NCI-H1436 (cell line): ENCODE measurements around the gene CAMKMT.

Experiments used
- DNase-seq: peaks from one replicate; lab custom pipeline; 2025; lab: John Stamatoyannopoulos, UW

CAMKMT gene

DNA sequence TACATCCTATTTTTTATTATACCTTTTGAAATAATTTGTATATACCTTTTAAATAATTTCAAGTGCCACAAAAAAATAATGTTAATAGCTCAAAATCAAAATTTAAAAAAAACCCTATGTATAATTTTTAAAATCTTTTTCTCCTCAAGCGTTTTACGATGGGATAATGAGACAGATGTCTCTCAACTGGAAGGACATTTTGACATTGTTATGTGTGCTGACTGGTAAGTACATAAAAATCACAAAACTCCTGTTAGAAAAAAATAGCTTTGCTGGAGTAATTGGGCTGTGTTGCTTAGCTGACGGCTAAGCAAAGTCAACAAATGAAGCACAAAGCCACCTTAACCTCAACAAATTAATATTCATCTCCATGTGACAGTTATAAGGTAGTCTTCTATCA lies 381.7 kb downstream of the CAMKMT start:
- DNase-seq = no peak

- DNase-seq = peak; percentile 29
Measured at GRCh38 chr2:44744961-44745892, 383.5 kb downstream of the CAMKMT start.

DNA sequence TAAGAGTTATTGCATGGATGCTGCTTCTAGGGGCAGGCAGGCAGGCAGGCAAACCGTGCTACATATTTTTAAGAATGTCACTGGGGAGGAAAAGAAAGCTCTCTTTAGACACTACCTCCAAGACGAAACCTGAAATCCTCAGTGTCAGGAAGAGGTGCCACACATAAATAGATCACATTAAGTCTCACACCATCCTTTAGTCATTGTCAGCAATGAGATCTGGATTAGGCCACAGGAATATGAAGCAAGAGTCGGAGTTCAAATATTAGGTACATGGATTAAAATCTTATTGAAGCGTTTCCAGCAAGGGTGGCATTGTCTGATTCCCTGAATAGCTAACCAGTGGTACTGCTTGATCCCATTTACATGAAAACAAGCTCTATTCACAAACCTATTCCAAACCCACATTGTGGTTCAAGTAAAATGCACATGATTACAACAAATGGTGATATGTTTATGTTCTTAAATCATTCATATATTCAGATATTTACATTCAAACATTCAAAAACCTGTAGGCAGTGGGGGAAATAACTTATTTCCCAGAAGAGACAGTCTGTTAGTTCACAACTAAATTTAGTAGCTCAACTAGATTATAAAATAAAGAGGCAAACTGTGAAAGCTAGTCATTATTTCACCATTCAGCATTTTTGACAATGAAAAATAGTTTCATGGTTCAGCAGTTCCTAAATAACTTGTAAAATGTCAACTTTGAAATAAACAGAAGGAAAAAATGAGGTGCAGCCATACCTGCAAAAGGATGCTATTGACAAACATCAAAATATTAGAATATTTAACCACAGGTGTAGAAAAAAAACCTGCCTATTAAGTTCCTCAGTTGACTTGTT lies 384.4 kb downstream of the CAMKMT start:
- no peak for DNase-seq

- no peak for DNase-seq
Measured at GRCh38 chr2:44746856-44747615, 385.3 kb downstream of the CAMKMT start.

DNA sequence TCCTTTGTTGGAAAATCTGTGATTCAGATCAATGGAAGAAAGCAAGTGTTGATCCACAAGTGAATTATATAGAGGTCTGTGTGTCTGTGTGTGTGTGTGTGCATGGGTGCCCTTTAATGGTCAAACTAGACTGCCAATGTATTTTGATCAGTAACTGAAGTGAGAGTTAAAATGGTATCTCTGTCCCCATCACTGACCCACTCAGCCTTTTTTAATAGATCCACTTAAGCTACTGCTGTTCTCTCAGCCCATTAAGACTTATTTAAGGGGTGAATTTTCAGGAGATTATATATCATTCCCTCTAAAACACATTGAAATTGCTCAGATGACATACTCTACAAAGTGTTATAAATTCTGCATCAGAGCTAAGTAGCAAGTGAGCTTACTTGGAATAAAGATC lies 386.0 kb downstream of the CAMKMT start:
- DNase-seq = no peak

DNA sequence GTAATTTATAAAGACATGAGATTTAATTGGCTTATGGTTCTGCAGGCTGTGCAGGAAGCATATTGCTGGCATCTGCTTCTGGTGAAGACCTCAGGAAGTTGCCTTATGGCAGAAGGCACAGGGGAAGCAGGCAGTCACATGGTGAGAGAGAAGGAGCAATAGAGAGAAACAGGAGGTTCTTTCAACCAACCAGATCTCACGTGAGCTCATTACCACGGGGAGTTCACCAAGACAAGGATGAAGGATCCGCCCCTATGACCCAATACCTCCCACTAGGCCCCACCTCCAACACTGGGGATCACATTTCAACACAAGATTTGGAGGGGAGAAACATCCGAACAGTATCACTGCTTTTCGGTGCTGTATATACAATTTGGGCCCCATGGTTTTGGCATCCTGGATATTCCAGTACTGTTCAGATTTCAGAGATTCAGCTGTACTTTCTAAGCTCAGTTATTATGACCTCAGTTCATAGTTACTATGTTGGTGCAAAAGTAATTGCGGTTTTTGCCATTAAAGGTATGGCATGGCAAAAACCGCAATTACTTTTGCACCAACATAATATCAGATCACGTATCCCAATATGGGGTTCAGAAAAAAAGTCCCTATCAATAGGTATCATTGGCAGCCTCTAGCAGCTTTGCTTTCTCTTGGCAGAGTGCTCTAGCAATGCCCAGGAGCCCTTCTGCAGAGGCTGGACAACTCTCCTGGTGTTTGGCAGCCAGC lies 390.2 kb downstream of the CAMKMT start:
- DNase-seq = peak; percentile 43

DNA sequence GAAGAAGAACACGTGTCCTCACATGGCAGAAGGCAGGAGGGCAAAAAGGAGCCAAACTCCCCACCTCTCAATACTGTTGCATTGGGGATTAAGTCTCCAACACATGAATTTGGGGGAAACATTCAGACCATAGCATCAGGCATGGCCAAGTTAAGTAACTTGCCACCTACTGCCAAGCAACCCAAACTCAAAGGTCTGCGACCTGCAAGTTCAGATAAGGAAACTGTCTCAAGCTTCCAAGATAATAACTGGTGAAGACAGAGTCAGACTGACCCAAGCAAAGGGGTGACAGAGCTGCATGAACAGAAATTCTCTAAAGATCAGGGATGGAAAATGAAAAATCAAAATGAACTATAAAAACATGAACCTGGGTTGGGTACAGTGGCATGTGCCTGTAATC lies 391.0 kb downstream of the CAMKMT start:
- DNase-seq = no peak

DNA sequence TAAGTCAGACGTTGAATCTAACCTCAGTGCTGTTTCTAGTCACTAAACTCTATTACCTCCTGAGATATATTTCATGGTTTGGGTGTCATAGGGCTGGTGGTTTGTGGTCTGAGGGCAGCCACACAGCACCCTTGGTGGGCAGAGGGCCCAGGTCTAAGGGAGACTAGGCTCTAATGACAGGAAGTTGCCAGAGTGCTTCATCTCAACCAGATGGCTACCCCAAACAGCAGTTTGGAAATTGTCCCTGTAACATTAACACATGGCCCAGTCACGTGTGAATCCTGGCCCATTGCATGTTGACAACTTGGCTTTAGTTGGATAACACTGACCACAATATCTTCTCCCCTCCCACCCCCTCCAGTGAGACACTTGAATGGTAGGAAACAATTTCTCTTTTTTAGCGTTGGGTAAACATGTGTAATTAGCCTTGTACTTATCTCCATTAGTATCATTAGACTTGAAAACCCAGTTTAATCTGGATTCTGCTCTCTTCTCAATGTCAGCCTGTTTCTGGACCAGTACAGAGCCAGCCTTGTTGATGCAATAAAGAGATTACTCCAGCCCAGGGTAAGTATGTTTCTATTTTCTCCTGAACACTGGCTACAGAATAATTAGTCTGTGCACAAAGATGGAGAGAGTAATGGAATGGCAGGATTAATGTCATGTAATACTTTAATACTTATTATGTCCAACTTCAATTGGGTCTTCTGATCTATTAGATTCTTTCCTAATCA lies 392.0 kb downstream of the CAMKMT start:
- DNase-seq = no peak

- no peak for DNase-seq
Measured at GRCh38 chr2:44758591-44758990, 396.8 kb downstream of the CAMKMT start.

DNA sequence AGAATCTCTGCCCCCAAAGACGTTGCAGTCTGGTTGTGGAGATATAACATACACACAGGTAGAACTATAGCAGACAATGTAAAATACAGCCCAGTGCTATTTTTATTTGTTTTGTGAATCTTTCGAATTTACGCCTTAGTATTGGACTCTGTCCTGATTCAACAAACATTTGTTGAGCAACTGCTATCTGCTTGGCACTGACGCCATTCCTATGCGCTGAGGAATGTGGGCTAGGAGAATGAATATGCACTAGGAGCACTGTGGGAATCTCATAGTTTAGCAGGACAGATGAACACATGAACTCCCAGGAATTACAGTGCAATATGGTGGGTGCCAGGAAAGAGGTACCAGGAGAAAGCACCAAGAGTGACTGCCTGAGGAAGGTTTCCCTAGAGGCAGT lies 398.1 kb downstream of the CAMKMT start:
- DNase-seq = no peak

- no peak for DNase-seq
Measured at GRCh38 chr2:44763275-44763782, 401.6 kb downstream of the CAMKMT start.

DNA sequence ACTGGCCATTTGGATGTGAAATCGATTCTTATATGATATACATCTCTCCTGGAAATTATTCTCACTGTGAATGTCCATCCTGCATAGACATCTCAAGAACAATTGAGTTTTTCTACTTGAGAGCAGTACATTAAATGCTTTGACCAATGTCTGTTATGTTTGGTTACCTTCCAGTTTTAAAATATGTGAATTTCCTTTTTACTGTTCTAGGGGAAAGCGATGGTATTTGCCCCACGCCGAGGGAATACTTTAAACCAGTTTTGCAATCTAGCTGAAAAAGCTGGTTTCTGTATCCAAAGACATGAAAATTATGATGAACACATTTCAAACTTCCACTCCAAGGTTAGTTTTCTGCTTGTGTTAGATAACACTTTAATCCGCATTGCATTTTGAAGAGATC lies 404.5 kb downstream of the CAMKMT start:
- no peak for DNase-seq

DNA sequence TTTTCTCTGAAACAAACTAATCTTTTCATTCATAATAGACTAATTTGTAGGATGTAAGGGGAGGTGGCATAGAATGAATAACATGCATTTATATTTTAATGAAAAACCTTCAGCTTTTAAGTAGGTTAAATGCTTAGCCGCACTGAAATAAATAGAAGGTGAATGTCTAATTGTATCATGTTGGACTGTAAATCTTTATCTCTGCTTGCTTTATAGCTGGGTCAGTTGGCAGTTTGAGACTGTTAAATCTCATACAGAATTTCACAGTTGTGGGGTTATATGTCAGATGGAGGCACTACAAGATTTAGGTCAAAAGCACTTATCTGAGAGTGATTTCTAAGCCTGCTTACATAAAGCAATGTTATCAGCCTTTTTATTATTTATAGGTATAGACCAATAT lies 405.0 kb downstream of the CAMKMT start:
- no peak for DNase-seq

DNA sequence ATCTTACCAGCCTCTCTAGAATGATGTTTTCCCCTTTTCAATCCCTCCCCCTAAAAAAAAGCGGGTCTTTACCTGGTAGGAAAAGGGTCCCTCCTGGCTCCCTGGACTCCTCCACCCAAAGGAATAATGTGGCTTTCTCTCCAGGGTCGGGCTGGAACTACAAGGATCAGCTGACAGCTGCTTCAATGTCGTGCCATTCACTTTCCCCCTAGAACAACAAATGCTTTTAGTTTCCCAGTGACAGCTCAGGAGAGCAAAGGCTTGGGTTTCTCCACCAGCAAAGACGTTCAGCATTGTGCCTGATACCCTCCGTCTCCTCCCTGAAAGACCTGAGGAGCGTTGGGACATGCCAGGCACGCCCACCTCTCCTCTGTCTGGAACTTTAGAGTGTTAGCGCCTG lies 405.9 kb downstream of the CAMKMT start:
- no peak for DNase-seq

DNA sequence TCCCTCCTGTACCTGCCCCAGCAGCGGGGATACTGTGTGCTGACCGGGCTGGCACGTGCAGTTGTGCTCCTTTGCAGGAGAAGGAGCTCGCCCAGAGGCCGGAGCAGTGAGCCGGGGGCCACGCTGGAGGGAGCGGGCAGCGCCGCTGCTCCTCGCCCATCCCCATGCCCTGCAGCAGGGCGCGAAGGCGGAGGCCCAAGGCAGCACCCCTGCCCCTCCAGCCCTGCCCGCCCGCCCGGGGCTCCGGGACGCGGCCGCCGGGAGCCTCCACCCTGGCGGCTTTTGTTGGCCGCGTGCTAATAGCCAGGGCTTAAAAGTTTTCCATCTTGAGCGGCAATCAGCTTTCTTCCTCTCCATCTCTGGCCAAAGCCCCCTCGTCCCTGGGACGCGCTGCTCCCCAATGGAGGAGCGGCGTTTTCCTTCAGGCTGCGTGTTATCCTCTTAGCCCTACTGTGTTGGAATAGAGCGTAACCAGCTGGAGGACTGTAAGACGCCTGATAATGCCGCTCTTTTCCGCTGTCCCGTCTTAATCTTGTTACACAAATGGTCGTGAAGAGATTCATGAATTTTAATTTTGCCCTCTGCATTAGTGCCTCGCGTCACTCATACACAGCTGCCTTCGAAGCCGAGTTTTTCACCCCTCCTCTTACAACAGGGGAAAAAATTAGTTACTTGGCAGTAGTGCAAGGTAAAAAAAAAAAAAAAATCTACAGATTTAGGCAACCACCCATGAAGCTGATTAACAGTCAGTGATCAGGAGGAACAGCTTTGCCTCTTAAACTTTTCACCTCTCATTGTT lies 406.9 kb downstream of the CAMKMT start:
- DNase-seq = no peak

GRCh38 chr2:44769349-44770011 lies 407.7 kb downstream of the CAMKMT start:
- DNase-seq = peak; percentile 36

- DNase-seq = peak; percentile 50
Measured at GRCh38 chr2:44770221-44771195, 408.8 kb downstream of the CAMKMT start.

GRCh38 chr2:44771522-44771921 lies 409.8 kb downstream of the CAMKMT start:
- DNase-seq = no peak
